AG04449 (cell line): ENCODE measurements around the gene DDX3X.
A peak's percentile ranks its signal among the peaks of the same experiment; 100 is the strongest.
"Not testable (repeated sequence)": the region's sequence is repeated elsewhere in the genome, so short reads cannot be mapped to it uniquely, and the experiment has no call there.

Experiments
- CTCF ChIA-PET: fragments of 350-600 bp; formaldehyde crosslinking; extraction: SDS; loops from one replicate; lab custom pipeline; 2021; ENCODE audit warnings: antibody characterized with exemption; lab: Yijun Ruan, JAX
- POLR2A ChIA-PET: fragments of 400-600, 350-600 bp; formaldehyde crosslinking; extraction: SDS; loops from one replicate; lab custom pipeline; 2020; ENCODE audit warnings: antibody characterized with exemption, inconsistent platforms; lab: Yijun Ruan, JAX
- DNase-seq: peaks from one replicate; pipeline ENCODE4 v3.0.0-alpha.2; 2010; ENCODE audit warnings: low read depth, low spot score
- H3K4me3 ChIP-seq: 2 replicates; pipeline ENCODE4 v1.5.1; 2011; ENCODE audit warnings: low read depth, mild to moderate bottlenecking, control low read depth, low read length
- CTCF ChIP-seq: IDR thresholded peaks from one replicate; pipeline ENCODE4 v1.5.1; 2011; ENCODE audit warnings: mild to moderate bottlenecking, moderate library complexity, low read length, control low read depth, inconsistent platforms; ENCODE audit not compliant: insufficient read depth; ENCODE audit errors: missing control alignments

DDX3X gene

GRCh38 chrX:41313419-41313818, 20.5 kb upstream of the DDX3X start:
- DNase-seq, result peak; percentile 79
- ChIA-PET CTCF (no interaction called here), POLR2A (no interaction called here)
- TF ChIP-seq CTCF, result no peak
- H3K4me3 ChIP-seq, result no peak overlapping the region

- ChIA-PET POLR2A (no interaction called here), CTCF (no interaction called here)
- no peak for DNase-seq
- no peak overlapping the region for H3K4me3 ChIP-seq
- no peak for TF ChIP-seq CTCF
These were observed 19.8 kb upstream of the DDX3X start for GRCh38 chrX:41314204-41314603.

GRCh38 chrX:41314881-41315280, 19.1 kb upstream of the DDX3X start:
- POLR2A ChIA-PET, result no interaction called here
- CTCF ChIA-PET, result no interaction called here
- no peak overlapping the region for H3K4me3 ChIP-seq
- no peak for TF ChIP-seq CTCF
- DNase-seq, result no peak

- H3K4me3 ChIP-seq, POLR2A ChIA-PET, CTCF ChIA-PET, DNase-seq: not testable (repeated sequence)
These were observed 17.7 kb upstream of the DDX3X start for GRCh38 chrX:41316266-41316665.

GRCh38 chrX:41317477-41318208, 16.3 kb upstream of the DDX3X start:
- no peak for TF ChIP-seq CTCF
- POLR2A ChIA-PET, result no interaction called here

GRCh38 chrX:41320393-41320792, 13.6 kb upstream of the DDX3X start:
- TF ChIP-seq CTCF, result no peak
- ChIA-PET CTCF (no interaction called here), POLR2A (no interaction called here)
- H3K4me3 ChIP-seq, result no peak overlapping the region
- no peak for DNase-seq

More at GRCh38 chrX:41317477-41318208, 16.3 kb upstream of the DDX3X start:
- DNase-seq, result no peak
- CTCF ChIA-PET, result interaction anchor here (0.6 kb wide), 1 partner anchor 13 kb away, joined by 3 read pairs; no protein-coding TSS in a partner anchor
- no peak overlapping the region for H3K4me3 ChIP-seq

GRCh38 chrX:41322821-41323603, 10.9 kb upstream of the DDX3X start:
- ChIA-PET POLR2A (no interaction called here), CTCF (no interaction called here)
- TF ChIP-seq CTCF, result no peak
- no peak overlapping the region for H3K4me3 ChIP-seq
- no peak for DNase-seq
